Transverse colon (tissue), 4 donors: ENCODE measurements around the gene HABP2. TPM values are rescaled to one million over a fixed set of nuclear protein-coding genes. Genes with fewer than 3 reads are reported as not detected.

Experiments used
- DNase-seq: peaks from one replicate; pipeline ENCODE4 v3.0.0-alpha.2; 2019
- H3K27ac ChIP-seq, 4 donors: fragments of 200-600 bp; sonication (generic); 2 replicates each; pipeline ENCODE4 v1.5.1; 2016 to 2018; ENCODE audit warnings: inconsistent platforms in 4 of 4
- H3K27me3 ChIP-seq: fragments of 200-600 bp; sonication (generic); 2 replicates; pipeline ENCODE4 v1.5.1; 2017; ENCODE audit warnings: inconsistent platforms
- H3K36me3 ChIP-seq, 4 donors: fragments of 200-600 bp; sonication (generic); 2 replicates each; pipeline ENCODE4 v1.5.1; 2017 to 2019; ENCODE audit warnings: inconsistent platforms in 4 of 4
- H3K4me1 ChIP-seq, 4 donors: fragments of 200-600 bp; sonication (generic); 2 replicates each; pipeline ENCODE4 v1.5.1; 2017 to 2020; ENCODE audit warnings: inconsistent platforms in 4 of 4
- H3K4me3 ChIP-seq, 4 donors: fragments of 200-600 bp; sonication (generic); 1 replicate in 1 of 4; 2 replicates in 3 of 4; pipeline versions ENCODE4 v1.5.1 to v1.6.1; 2017 to 2019; ENCODE audit warnings: inconsistent platforms in 4 of 4
- H3K9me3 ChIP-seq, 2 donors: fragments of 200-600 bp; sonication (generic); 2 replicates each; pipeline ENCODE4 v1.5.1; 2017 to 2019; ENCODE audit warnings: inconsistent platforms in 2 of 2
- CTCF ChIP-seq, 5 experiments: fragments of 200-600 bp in 3 of 5; fragments of 450-650 bp in 2 of 5; sonication (generic) in 3 of 5; IDR thresholded peaks; 1 replicate in 2 of 5; 2 replicates in 3 of 5; pipeline ENCODE4 v1.5.1; 2016 to 2017; ENCODE audit warnings: antibody characterized with exemption in 5 of 5, inconsistent platforms in 3 of 5, mild to moderate bottlenecking in 2 of 5, moderate library complexity in 1 of 5
- EP300 ChIP-seq: sonication (generic); formaldehyde crosslinking; IDR thresholded peaks from one replicate; pipeline ENCODE4 v1.6.1; 2017; ENCODE audit warnings: antibody characterized with exemption, low read depth
- POLR2A ChIP-seq: fragments of 450-650 bp; IDR thresholded peaks from one replicate; pipeline ENCODE4 v1.6.1; 2016; ENCODE audit warnings: antibody characterized with exemption, mild to moderate bottlenecking, moderate library complexity
- POLR2AphosphoS5 ChIP-seq, 3 donors: sonication (generic); formaldehyde crosslinking; IDR thresholded peaks; one replicate each; pipeline ENCODE4 v1.6.1; 2016; ENCODE audit warnings: antibody characterized with exemption in 3 of 3
- WGBS, 2 donors: methylation state at CpG; one replicate each; pipeline ENCODE4 v1.1.5; 2018; ENCODE audit warnings: low coverage in 1 of 2; 5-methylcytosine and 5-hydroxymethylcytosine counted together
- in situ Hi-C, 4 donors: fragments of 200-750 bp; cut with MboI; loops; one replicate each; pipeline versions ENCODE4 v1.15.0 to v1.15.1; 2017; ENCODE audit warnings: low sequenced_read_pairs in 3 of 4, low pct_ligation_motif_present in 1 of 4, low pct_unique_long_range_greater_than_20kb in 1 of 4
- intact Hi-C: fragments of 100-400 bp; cut with DNase I; formaldehyde crosslinking; loops from one replicate; pipeline ENCODE4 v1.15.1; 2023; ENCODE audit warnings: low total_unique reads
- total RNA-seq, 4 donors: library from RNA; depleted of rRNA; stranded (reverse); fragments of >200 nt; gene quantifications; one replicate each; pipeline ENCODE4 v1.1.0, GENCODE V29; 2016

The HABP2 gene
- total RNA-seq, 4 donors from 2014 or later = not detected

DNA sequence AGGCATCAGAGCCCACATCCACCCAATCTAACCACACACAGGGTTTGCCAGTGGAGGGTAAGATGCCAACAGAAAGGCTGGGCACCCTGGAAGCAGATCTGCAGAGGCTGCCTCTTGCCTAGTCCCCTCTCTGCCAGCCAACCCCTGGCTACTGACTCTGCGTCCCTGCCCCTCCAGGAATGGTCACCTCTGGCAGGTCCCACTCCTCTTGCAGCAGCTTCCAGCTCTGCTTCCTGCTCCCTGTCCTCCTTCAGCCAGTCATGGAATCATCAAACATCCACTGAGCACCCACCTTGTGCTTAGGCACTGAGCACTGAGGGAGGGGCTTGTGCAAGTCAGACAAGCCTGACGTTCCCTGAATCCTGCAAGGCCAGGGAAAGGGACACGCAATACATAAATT lies 20.1 kb upstream of the HABP2 start:
- TF ChIP-seq POLR2A = no peak
- no peak for TF ChIP-seq EP300
- TF ChIP-seq CTCF (IDR thresholded peaks at IDR 0.05) = no peak
- TF ChIP-seq POLR2AphosphoS5 (IDR thresholded peaks at IDR 0.05) = no peak
- no peak overlapping the region for H3K27ac ChIP-seq
- DNase-seq = no peak
- 72 to 82% methylated on average over 2 to 3 of the region's 3 CpGs for WGBS, 2 donors
- H3K27me3 ChIP-seq = no peaks in the 10 kb centered on the region
- H3K9me3 ChIP-seq = no peaks in the 10 kb centered on the region
- no peak overlapping the region for H3K4me3 ChIP-seq
- in situ Hi-C loops = no loop called here
- intact Hi-C loops = no loop called here
- H3K36me3 ChIP-seq = no peaks in the 10 kb centered on the region
- no peaks in the 10 kb centered on the region for H3K4me1 ChIP-seq

DNA sequence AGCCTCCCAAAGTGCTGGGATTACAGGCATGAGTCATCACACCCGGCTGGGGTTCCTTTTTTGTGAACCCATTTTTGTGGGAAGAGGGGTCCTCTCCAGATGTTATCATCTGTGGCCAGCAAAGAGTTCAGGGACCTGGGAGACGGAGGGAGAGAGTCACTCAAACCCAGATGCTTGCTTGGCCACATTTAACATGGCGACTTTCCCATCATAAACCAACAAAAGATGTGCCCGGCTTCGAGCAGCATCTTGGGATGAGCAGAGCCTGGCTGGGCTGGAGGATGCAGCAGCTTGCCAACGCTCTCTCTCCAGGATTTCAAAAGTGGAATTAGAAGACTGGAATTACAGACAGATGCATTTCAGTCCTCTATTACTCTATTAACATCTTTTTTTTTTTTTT lies 19.1 kb upstream of the HABP2 start:
- DNase-seq = no peak
- TF ChIP-seq POLR2AphosphoS5 (IDR thresholded peaks at IDR 0.05) (no peak), EP300 (no peak), POLR2A (no peak), CTCF (IDR thresholded peaks at IDR 0.05) (no peak)
- in situ Hi-C loops = no loop called here
- no peak overlapping the region for H3K27ac ChIP-seq
- H3K4me1 ChIP-seq = no peaks in the 10 kb centered on the region
- H3K9me3 ChIP-seq = no peaks in the 10 kb centered on the region
- 80 to 88% methylated on average over 3 to 6 of the region's 6 CpGs for WGBS, 2 donors
- H3K4me3 ChIP-seq = no peak overlapping the region
- intact Hi-C loops = no loop called here
- H3K27me3 ChIP-seq = no peaks in the 10 kb centered on the region
- no peaks in the 10 kb centered on the region for H3K36me3 ChIP-seq

GRCh38 chr10:113534423-113534822 lies 18.4 kb upstream of the HABP2 start:
- H3K9me3 ChIP-seq = no peaks in the 10 kb centered on the region
- no peaks in the 10 kb centered on the region for H3K36me3 ChIP-seq
- H3K4me1 ChIP-seq = no peaks in the 10 kb centered on the region
- TF ChIP-seq POLR2A = no peak
- no peak for TF ChIP-seq CTCF (IDR thresholded peaks at IDR 0.05)
- no peak for TF ChIP-seq POLR2AphosphoS5 (IDR thresholded peaks at IDR 0.05)
- TF ChIP-seq EP300 = no peak
- no peak for DNase-seq
- no peaks in the 10 kb centered on the region for H3K27me3 ChIP-seq
- in situ Hi-C loops = no loop called here
- 75% methylated on average over 1 to 4 of the region's 4 CpGs for WGBS, 2 donors
- no peak overlapping the region for H3K4me3 ChIP-seq
- intact Hi-C loops = no loop called here
- no peak overlapping the region for H3K27ac ChIP-seq

DNA sequence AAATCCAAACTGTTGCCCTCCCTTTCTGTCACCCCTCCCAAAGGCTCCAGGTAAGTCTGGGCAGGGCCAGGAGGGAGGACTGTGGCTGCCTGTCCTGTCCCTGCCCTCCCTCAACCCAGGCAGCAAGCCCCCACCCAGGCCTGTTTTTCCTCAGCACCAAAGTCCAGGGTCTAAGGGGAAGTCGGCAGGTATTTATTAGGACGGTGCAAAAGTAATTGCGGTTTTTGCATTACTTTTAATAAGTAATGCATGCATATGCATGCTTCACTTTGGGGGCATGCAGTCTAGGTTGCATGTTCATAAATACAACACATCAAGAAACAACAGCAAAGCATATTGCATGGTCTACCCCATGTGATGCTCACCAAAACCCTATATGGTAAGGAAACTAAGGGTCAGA lies 15.2 kb upstream of the HABP2 start:
- DNase-seq = no peak
- Histone ChIP-seq H3K27ac (no peak overlapping the region), H3K9me3 (no peaks in the 10 kb centered on the region), H3K4me3 (no peak overlapping the region), H3K36me3 (no peaks in the 10 kb centered on the region), H3K27me3 (no peaks in the 10 kb centered on the region), H3K4me1 (peaks cover 0 to 4% (median 0%) of the 10 kb centered on the region in 4 donors)
- intact Hi-C loops = no loop called here
- in situ Hi-C loops = no loop called here
- TF ChIP-seq CTCF (IDR thresholded peaks at IDR 0.05) = no peak
- no peak for TF ChIP-seq POLR2AphosphoS5 (IDR thresholded peaks at IDR 0.05)
- TF ChIP-seq POLR2A = no peak
- no peak for TF ChIP-seq EP300
- WGBS, 2 donors = 78 to 89% methylated on average over 3 of the region's 3 CpGs
